ENCODE data around the gene CLEC2D.
"Not testable (repeated sequence)": the region's sequence is repeated elsewhere in the genome, so short reads cannot be mapped to it uniquely, and the experiment has no call there.

Gene CLEC2D

GRCh38 chr12:9707864-9708808 is 38.6 kb downstream of the CLEC2D start:
- Histone ChIP-seq H3K4me1 (ENCODE audit: control insufficient read depth in 2 of 2, insufficient read depth in 2 of 2, low read length in 2 of 2) (peaks cover 4 to 5% of the 10 kb centered on the region in 2 donors), H3K27ac (ENCODE audit: low read depth in 2 of 2, low read length in 2 of 2) (peak overlapping the region in 1 of 2 donors; percentile 66), H3K9ac (ENCODE audit: low read depth in 1 of 2, low read length in 2 of 2) (peak overlapping the region in 1 of 2 donors; percentile 11), H3K9me3 (ENCODE audit: control insufficient read depth in 2 of 2, low read length in 2 of 2) (no peaks in the 10 kb centered on the region), H3K36me3 (ENCODE audit: control insufficient read depth in 2 of 2, insufficient read depth in 2 of 2, low read length in 2 of 2) (no peaks in the 10 kb centered on the region), H3K4me3 (ENCODE audit: low read length in 2 of 2) (no peak overlapping the region), H3K27me3 (ENCODE audit: control insufficient read depth in 2 of 2, insufficient read depth in 2 of 2, low read length in 2 of 2) (no peaks in the 10 kb centered on the region)

GRCh38 chr12:9708853-9709252 is 39.3 kb downstream of the CLEC2D start:
- peaks cover 4 to 5% of the 10 kb centered on the region in 2 donors for H3K4me1 ChIP-seq (ENCODE audit: control insufficient read depth in 2 of 2, insufficient read depth in 2 of 2, low read length in 2 of 2)
- H3K36me3 ChIP-seq (ENCODE audit: control insufficient read depth in 2 of 2, insufficient read depth in 2 of 2, low read length in 2 of 2) = no peaks in the 10 kb centered on the region
- no peak overlapping the region for H3K9ac ChIP-seq (ENCODE audit: low read depth in 1 of 2, low read length in 2 of 2)
- H3K27me3 ChIP-seq (ENCODE audit: control insufficient read depth in 2 of 2, insufficient read depth in 2 of 2, low read length in 2 of 2) = no peaks in the 10 kb centered on the region
- H3K9me3 ChIP-seq (ENCODE audit: control insufficient read depth in 2 of 2, low read length in 2 of 2) = no peaks in the 10 kb centered on the region
- H3K27ac ChIP-seq (ENCODE audit: low read depth in 2 of 2, low read length in 2 of 2) = no peak overlapping the region
- H3K4me3 ChIP-seq (ENCODE audit: low read length in 2 of 2) = no peak overlapping the region

DNA sequence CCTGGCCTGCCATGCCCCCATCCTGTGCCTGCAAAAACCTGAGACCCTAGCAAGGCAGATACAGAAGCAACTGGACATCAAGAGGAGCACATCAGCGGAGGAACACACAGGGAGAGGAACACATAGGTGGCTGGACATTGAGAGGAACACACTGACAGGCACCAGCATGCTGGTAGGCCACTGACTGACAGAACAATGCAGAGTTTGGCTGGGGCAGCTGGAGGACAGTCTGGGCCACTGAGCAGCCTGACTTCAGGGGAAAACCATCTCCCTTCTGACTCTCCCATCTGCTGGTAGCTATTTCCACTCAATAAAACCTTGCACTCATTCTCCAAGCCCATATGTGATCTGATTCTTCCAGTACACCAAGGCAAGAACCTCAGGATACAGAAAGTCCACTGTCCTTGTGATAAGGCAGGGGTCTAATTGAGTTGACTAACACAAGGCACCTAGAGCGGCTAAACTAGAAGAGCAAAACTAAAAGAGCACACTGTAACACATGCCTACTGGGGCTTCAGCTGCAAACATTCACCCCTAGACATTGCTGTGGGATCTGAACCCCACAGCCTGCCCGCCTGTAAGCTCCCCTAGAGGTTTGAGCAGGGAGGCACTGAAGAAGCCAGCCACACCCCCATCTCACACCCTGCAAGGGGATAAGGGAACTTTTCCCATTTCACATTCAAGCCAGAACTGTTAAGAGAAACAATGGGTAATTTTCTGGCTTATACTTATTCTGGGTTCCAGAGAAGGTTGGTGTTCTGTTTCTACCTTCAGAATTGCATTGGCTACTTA is 41.3 kb downstream of the CLEC2D start:
- H3K9me3 ChIP-seq (ENCODE audit: control insufficient read depth in 2 of 2, low read length in 2 of 2) = no peaks in the 10 kb centered on the region
- peaks cover 4 to 5% of the 10 kb centered on the region in 2 donors for H3K4me1 ChIP-seq (ENCODE audit: control insufficient read depth in 2 of 2, insufficient read depth in 2 of 2, low read length in 2 of 2)
- no peak overlapping the region for H3K27ac ChIP-seq (ENCODE audit: low read depth in 2 of 2, low read length in 2 of 2)
- H3K4me3 ChIP-seq (ENCODE audit: low read length in 2 of 2) = no peak overlapping the region
- H3K36me3 ChIP-seq (ENCODE audit: control insufficient read depth in 2 of 2, insufficient read depth in 2 of 2, low read length in 2 of 2) = no peaks in the 10 kb centered on the region
- H3K9ac ChIP-seq (ENCODE audit: low read depth in 1 of 2, low read length in 2 of 2) = no peak overlapping the region
- H3K27me3 ChIP-seq (ENCODE audit: control insufficient read depth in 2 of 2, insufficient read depth in 2 of 2, low read length in 2 of 2) = no peaks in the 10 kb centered on the region

DNA sequence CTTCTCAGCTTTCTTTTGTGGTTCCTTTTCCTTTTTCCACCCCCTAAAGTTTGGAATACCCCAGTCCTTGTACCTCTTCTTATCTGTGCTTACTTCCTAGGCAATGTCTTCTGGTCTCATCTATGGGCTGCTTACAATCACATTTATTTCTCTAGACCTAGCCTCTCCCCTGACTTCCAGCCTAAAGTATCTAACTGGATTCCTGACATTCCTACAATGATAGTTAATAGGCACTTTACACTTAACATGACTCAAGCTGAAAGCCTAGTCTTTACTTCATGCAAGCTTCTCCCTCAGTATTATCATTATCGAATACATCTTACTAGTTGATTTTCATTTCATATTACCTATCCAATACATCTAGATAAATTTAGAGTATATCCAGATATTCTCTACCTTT is 42.2 kb downstream of the CLEC2D start:
- Histone ChIP-seq H3K9me3 (ENCODE audit: control insufficient read depth in 2 of 2, low read length in 2 of 2) (no peaks in the 10 kb centered on the region), H3K27me3 (ENCODE audit: control insufficient read depth in 2 of 2, insufficient read depth in 2 of 2, low read length in 2 of 2) (no peaks in the 10 kb centered on the region), H3K4me1 (ENCODE audit: control insufficient read depth in 2 of 2, insufficient read depth in 2 of 2, low read length in 2 of 2) (peaks cover 4 to 5% of the 10 kb centered on the region in 2 donors), H3K9ac (ENCODE audit: low read depth in 1 of 2, low read length in 2 of 2) (no peak overlapping the region), H3K4me3 (ENCODE audit: low read length in 2 of 2) (no peak overlapping the region), H3K27ac (ENCODE audit: low read depth in 2 of 2, low read length in 2 of 2) (no peak overlapping the region), H3K36me3 (ENCODE audit: control insufficient read depth in 2 of 2, insufficient read depth in 2 of 2, low read length in 2 of 2) (no peaks in the 10 kb centered on the region)

GRCh38 chr12:9713032-9713558 is 43.6 kb downstream of the CLEC2D start:
- not testable (repeated sequence) for H3K27me3 ChIP-seq (ENCODE audit: control insufficient read depth in 2 of 2, insufficient read depth in 2 of 2, low read length in 2 of 2); H3K27ac ChIP-seq (ENCODE audit: low read depth in 2 of 2, low read length in 2 of 2); H3K9me3 ChIP-seq (ENCODE audit: control insufficient read depth in 2 of 2, low read length in 2 of 2); H3K9ac ChIP-seq (ENCODE audit: low read depth in 1 of 2, low read length in 2 of 2); H3K36me3 ChIP-seq (ENCODE audit: control insufficient read depth in 2 of 2, insufficient read depth in 2 of 2, low read length in 2 of 2); H3K4me3 ChIP-seq (ENCODE audit: low read length in 2 of 2); H3K4me1 ChIP-seq (ENCODE audit: control insufficient read depth in 2 of 2, insufficient read depth in 2 of 2, low read length in 2 of 2)

DNA sequence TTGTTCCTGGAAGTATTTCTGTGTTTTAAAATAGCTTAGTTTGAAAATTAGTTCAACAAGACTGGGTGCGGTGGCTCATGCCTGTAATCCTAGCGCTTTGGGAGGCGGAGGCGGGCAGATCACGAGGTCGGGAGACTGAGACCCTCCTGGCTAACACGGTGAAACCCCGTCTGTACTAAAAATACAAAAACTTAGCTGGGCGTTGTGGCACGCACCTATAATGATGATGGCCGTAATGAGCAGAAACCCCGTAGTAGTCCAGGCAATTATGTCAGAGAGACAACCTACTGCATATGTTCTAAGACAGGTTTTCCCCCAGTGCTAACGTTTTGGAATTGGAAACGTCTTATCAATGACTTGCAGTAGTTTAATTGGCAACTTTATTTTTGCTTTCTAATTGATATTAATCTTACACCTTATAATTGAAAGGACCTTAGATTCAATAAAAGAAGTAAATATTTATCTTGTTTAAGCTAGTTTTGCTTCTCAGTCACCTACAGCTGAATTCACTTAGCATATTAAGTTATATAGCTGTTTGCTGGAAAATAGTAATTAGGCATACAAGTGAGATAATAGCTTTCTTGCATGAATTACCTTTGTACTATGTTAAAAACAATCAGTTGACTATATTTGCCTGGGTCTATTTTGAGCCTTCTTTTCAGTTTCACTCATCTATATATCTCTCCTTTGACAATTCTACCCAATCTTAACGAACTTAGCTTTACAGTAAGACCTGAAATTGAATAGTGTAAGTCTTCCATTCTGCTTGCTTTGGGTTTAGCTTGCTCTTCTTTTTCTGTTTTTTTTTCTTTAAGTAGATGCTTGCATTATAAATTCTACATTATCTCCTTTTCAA is 47.8 kb downstream of the CLEC2D start:
- Histone ChIP-seq H3K36me3 (ENCODE audit: control insufficient read depth in 2 of 2, insufficient read depth in 2 of 2, low read length in 2 of 2) (no peaks in the 10 kb centered on the region), H3K9me3 (ENCODE audit: control insufficient read depth in 2 of 2, low read length in 2 of 2) (no peaks in the 10 kb centered on the region), H3K27ac (ENCODE audit: low read depth in 2 of 2, low read length in 2 of 2) (no peak overlapping the region), H3K27me3 (ENCODE audit: control insufficient read depth in 2 of 2, insufficient read depth in 2 of 2, low read length in 2 of 2) (no peaks in the 10 kb centered on the region), H3K4me3 (ENCODE audit: low read length in 2 of 2) (no peak overlapping the region), H3K4me1 (ENCODE audit: control insufficient read depth in 2 of 2, insufficient read depth in 2 of 2, low read length in 2 of 2) (peaks cover 0 to 3% of the 10 kb centered on the region in 2 donors), H3K9ac (ENCODE audit: low read depth in 1 of 2, low read length in 2 of 2) (no peak overlapping the region)

GRCh38 chr12:9718968-9719367 is 49.5 kb downstream of the CLEC2D start:
- Histone ChIP-seq H3K36me3 (ENCODE audit: control insufficient read depth in 2 of 2, insufficient read depth in 2 of 2, low read length in 2 of 2) (no peaks in the 10 kb centered on the region), H3K27me3 (ENCODE audit: control insufficient read depth in 2 of 2, insufficient read depth in 2 of 2, low read length in 2 of 2) (no peaks in the 10 kb centered on the region), H3K4me1 (ENCODE audit: control insufficient read depth in 2 of 2, insufficient read depth in 2 of 2, low read length in 2 of 2) (peaks cover 0 to 3% of the 10 kb centered on the region in 2 donors), H3K4me3 (ENCODE audit: low read length in 2 of 2) (no peak overlapping the region), H3K9ac (ENCODE audit: low read depth in 1 of 2, low read length in 2 of 2) (no peak overlapping the region), H3K9me3 (ENCODE audit: control insufficient read depth in 2 of 2, low read length in 2 of 2) (no peaks in the 10 kb centered on the region), H3K27ac (ENCODE audit: low read depth in 2 of 2, low read length in 2 of 2) (no peak overlapping the region)

- Histone ChIP-seq H3K9ac (ENCODE audit: low read depth in 1 of 2, low read length in 2 of 2) (no peak overlapping the region), H3K36me3 (ENCODE audit: control insufficient read depth in 2 of 2, insufficient read depth in 2 of 2, low read length in 2 of 2) (no peaks in the 10 kb centered on the region), H3K27me3 (ENCODE audit: control insufficient read depth in 2 of 2, insufficient read depth in 2 of 2, low read length in 2 of 2) (no peaks in the 10 kb centered on the region), H3K9me3 (ENCODE audit: control insufficient read depth in 2 of 2, low read length in 2 of 2) (no peaks in the 10 kb centered on the region), H3K4me1 (ENCODE audit: control insufficient read depth in 2 of 2, insufficient read depth in 2 of 2, low read length in 2 of 2) (peaks cover 0 to 3% of the 10 kb centered on the region in 2 donors), H3K4me3 (ENCODE audit: low read length in 2 of 2) (no peak overlapping the region), H3K27ac (ENCODE audit: low read depth in 2 of 2, low read length in 2 of 2) (peak overlapping the region in 1 of 2 donors; percentile 12)
These were observed 50.3 kb downstream of the CLEC2D start for GRCh38 chr12:9719790-9720189.

DNA sequence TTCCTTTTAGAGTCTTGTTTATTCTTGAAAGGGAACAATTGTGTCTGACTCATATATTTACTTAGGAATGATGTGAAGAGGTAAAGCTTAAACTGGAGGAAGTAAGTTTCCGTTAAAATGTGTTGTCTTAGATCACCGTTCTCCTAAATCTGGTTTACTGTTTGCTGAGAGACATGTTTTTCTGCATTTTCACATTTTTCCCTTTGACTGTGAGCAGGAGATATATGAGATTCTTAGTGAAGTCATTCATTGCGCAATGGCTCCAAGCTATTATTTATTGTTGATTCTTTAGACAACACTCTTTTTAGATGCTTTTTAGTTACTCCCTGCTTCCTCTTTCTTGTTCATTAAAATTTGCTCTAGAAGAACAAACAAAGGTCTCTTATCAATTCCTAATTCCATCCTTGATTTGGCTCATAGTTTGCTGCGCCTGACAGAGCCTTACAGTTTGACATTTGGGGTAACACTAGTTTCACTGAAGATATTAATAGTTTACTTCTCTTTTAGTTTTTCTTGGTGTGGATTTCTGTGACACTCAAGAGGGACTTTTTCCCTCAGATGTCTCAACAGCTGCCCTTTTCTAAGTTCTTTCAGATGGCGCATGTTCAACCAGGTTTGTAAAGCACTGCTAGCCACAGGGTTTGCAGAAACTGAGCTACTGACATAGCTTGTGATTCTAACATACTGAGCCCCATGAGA is 52.0 kb downstream of the CLEC2D start:
- no peak overlapping the region for H3K9ac ChIP-seq (ENCODE audit: low read depth in 1 of 2, low read length in 2 of 2)
- H3K4me3 ChIP-seq (ENCODE audit: low read length in 2 of 2) = no peak overlapping the region
- no peaks in the 10 kb centered on the region for H3K27me3 ChIP-seq (ENCODE audit: control insufficient read depth in 2 of 2, insufficient read depth in 2 of 2, low read length in 2 of 2)
- no peaks in the 10 kb centered on the region for H3K36me3 ChIP-seq (ENCODE audit: control insufficient read depth in 2 of 2, insufficient read depth in 2 of 2, low read length in 2 of 2)
- H3K4me1 ChIP-seq (ENCODE audit: control insufficient read depth in 2 of 2, insufficient read depth in 2 of 2, low read length in 2 of 2) = peaks cover 0 to 3% of the 10 kb centered on the region in 2 donors
- no peaks in the 10 kb centered on the region for H3K9me3 ChIP-seq (ENCODE audit: control insufficient read depth in 2 of 2, low read length in 2 of 2)
- peak overlapping the region; percentile 38 to 50 for H3K27ac ChIP-seq (ENCODE audit: low read depth in 2 of 2, low read length in 2 of 2)

All from mucosa of rectum (tissue), 2 donors.